HL-60 (cell line): ENCODE data around the gene NDUFAF7.
"Not testable (repeated sequence)": the region's sequence is repeated elsewhere in the genome, so short reads cannot be mapped to it uniquely, and the experiment has no call there.

Source experiments
- DNase-seq, 2 experiments: peaks; one replicate each; pipeline ENCODE4 v3.0.0-alpha.2; 2010 to 2020; ENCODE audit warnings: low read depth in 1 of 2, low spot score in 1 of 2
- H3K27ac ChIP-seq: fragments of 250-450 bp; sonication (Bioruptor Pico); replicated peaks from 2 replicates; pipeline ENCODE4 v1.5.1; 2020; ENCODE audit warnings: mild to moderate bottlenecking, moderate library complexity
- H3K27me3 ChIP-seq: fragments of 250-450 bp; sonication (Bioruptor Pico); 2 replicates; pipeline ENCODE4 v1.5.1; 2021; ENCODE audit warnings: mild to moderate bottlenecking, moderate library complexity; ENCODE audit not compliant: insufficient read depth, poor library complexity, severe bottlenecking
- H3K4me3 ChIP-seq: replicated peaks from 2 replicates; pipeline ENCODE4 v1.5.1; 2011; ENCODE audit warnings: mild to moderate bottlenecking, control low read depth, low read length; ENCODE audit not compliant: insufficient read depth
- CTCF ChIP-seq: IDR thresholded peaks from one replicate; pipeline ENCODE4 v1.5.1; 2011; ENCODE audit warnings: low read length, control low read depth, inconsistent platforms; ENCODE audit not compliant: insufficient read depth
- GABPA ChIP-seq: IDR thresholded peaks from 2 replicates; pipeline ENCODE4 v1.6.1; 2012; ENCODE audit warnings: low read depth
- POLR2AphosphoS5 ChIP-seq: IDR thresholded peaks from 2 replicates; pipeline ENCODE4 v1.6.1; 2012; ENCODE audit warnings: low read depth
- REST ChIP-seq: IDR thresholded peaks from 2 replicates; pipeline ENCODE4 v1.6.1; 2012; ENCODE audit warnings: low read depth; ENCODE audit not compliant: insufficient replicate concordance
- SPI1 ChIP-seq: IDR thresholded peaks from 2 replicates; pipeline ENCODE4 v1.6.1; 2012; ENCODE audit warnings: low read depth, mild to moderate bottlenecking, borderline replicate concordance

NDUFAF7 gene

GRCh38 chr2:37205689-37206341 lies 25.6 kb upstream of the NDUFAF7 start:
- no peak for DNase-seq
- no peak for TF ChIP-seq CTCF
- peak; percentile 28; the same call in 1 of the 2 replicates for TF ChIP-seq POLR2AphosphoS5
- Histone ChIP-seq H3K27ac (no peak overlapping the region), H3K27me3 (no peaks in the 10 kb centered on the region), H3K4me3 (no peak overlapping the region)

GRCh38 chr2:37206760-37207159 lies 24.7 kb upstream of the NDUFAF7 start:
- not testable (repeated sequence) for DNase-seq, H3K4me3 ChIP-seq, H3K27ac ChIP-seq, H3K27me3 ChIP-seq

- H3K27me3 ChIP-seq, result no peaks in the 10 kb centered on the region
- no peak overlapping the region for H3K27ac ChIP-seq
- DNase-seq, result no peak
- TF ChIP-seq REST (no peak), CTCF (no peak), POLR2AphosphoS5 (no peak), SPI1 (no peak), GABPA (no peak)
- H3K4me3 ChIP-seq, result no peak overlapping the region
These were observed 20.2 kb upstream of the NDUFAF7 start for GRCh38 chr2:37211212-37211611.

GRCh38 chr2:37211939-37212338 lies 19.5 kb upstream of the NDUFAF7 start:
- H3K27me3 ChIP-seq, result no peaks in the 10 kb centered on the region
- TF ChIP-seq CTCF, result no peak
- DNase-seq, result no peak
- no peak overlapping the region for H3K4me3 ChIP-seq
- no peak overlapping the region for H3K27ac ChIP-seq

GRCh38 chr2:37215250-37215649 lies 16.2 kb upstream of the NDUFAF7 start:
- Histone ChIP-seq H3K27me3 (no peaks in the 10 kb centered on the region), H3K27ac (no peak overlapping the region), H3K4me3 (no peak overlapping the region)
- no peak for TF ChIP-seq POLR2AphosphoS5
- no peak for TF ChIP-seq GABPA
- no peak for TF ChIP-seq CTCF
- TF ChIP-seq SPI1, result no peak
- TF ChIP-seq REST, result no peak
- DNase-seq, result no peak
